ENCODE results near the gene TSHZ2. TPM values are rescaled to one million over a fixed set of nuclear protein-coding genes. Genes with fewer than 3 reads are reported as not detected.
A peak's percentile ranks its signal among the peaks of the same experiment; 100 is the strongest.

The TSHZ2 gene
- total RNA-seq, 2 experiments from 2014 or later, result 0.38 to 0.54 TPM

DNA sequence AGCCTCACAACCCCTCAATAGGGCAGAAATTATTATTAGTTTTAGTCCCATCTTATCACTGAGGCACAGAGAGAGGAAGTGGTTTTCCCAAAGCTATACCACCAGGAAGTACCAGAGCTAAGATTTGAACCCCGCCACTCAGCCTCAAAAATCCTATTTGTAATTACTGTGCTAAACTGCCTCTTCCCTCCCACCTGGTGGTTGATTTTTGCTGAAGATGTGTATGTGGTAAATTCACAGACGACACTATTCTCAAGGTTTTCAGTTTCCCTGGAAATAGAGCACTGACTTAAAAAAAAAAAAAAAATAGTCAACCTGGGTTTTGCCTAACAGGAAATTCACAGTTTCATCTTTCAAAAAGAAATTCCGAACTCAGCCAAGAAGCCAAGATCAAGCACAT lies 57.9 kb downstream of the TSHZ2 start:
- Mint-ChIP-seq H3K27ac (no peak overlapping the region), H3K4me1 (ENCODE audit: low read depth) (peaks cover 14% of the 10 kb centered on the region), H3K4me3 (no peak overlapping the region), H3K36me3 (ENCODE audit: low read depth) (no peaks in the 10 kb centered on the region), H3K9me3 (no peaks in the 10 kb centered on the region), H3K27me3 (peaks cover 7% of the 10 kb centered on the region)
- ChIA-PET CTCF (no interaction called here), POLR2A (no interaction called here)
- DNase-seq, result no peak
- intact Hi-C loops (cut with micrococcal nuclease), result no loop called here
- no peak for TF ChIP-seq CTCF (IDR thresholded peaks at IDR 0.05)
- no peak for ATAC-seq

- DNase-seq (no peak), ATAC-seq (no peak)
- no peak for TF ChIP-seq CTCF (IDR thresholded peaks at IDR 0.05)
- Mint-ChIP-seq H3K36me3 (ENCODE audit: low read depth) (no peaks in the 10 kb centered on the region), H3K4me1 (ENCODE audit: low read depth) (peaks cover 16% of the 10 kb centered on the region), H3K27ac (no peak overlapping the region), H3K9me3 (no peaks in the 10 kb centered on the region), H3K27me3 (peaks cover 7% of the 10 kb centered on the region), H3K4me3 (no peak overlapping the region)
- intact Hi-C loops (cut with micrococcal nuclease), result no loop called here
- POLR2A ChIA-PET, result no interaction called here
- CTCF ChIA-PET, result no interaction called here
Measured at GRCh38 chr20:53032046-53032445, 59.9 kb downstream of the TSHZ2 start.

DNA sequence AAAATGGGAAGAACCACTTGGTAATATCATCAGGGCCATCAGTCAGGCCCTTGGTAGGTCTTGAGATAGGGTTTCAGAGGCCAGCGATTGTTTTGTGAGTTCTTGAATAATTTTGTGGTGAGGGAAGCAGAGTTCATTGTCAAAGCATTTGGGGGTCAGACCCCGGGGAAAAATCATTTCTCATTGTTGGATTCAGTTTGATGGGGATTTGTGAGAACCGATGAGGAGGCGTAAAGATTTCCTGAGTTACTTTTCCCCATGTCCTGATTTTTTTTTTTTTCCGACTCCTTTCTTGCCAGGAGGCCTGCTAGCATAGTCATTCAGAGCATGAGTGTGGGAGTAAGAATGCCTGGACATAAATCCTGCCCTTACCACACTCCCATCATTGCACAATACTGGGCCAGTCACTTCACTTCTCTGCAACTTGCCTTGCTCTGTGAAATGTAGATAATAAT lies 60.3 kb downstream of the TSHZ2 start:
- H3K9me3 Mint-ChIP-seq, result no peaks in the 10 kb centered on the region
- no peaks in the 10 kb centered on the region for H3K36me3 Mint-ChIP-seq (ENCODE audit: low read depth)
- H3K27me3 Mint-ChIP-seq, result peaks cover 5% of the 10 kb centered on the region
- no peak overlapping the region for H3K4me3 Mint-ChIP-seq
- H3K27ac Mint-ChIP-seq, result no peak overlapping the region
- H3K4me1 Mint-ChIP-seq (ENCODE audit: low read depth), result peaks cover 16% of the 10 kb centered on the region
- no peak for ATAC-seq
- ChIA-PET POLR2A (no interaction called here), CTCF (no interaction called here)
- TF ChIP-seq CTCF (IDR thresholded peaks at IDR 0.05), result no peak
- DNase-seq, result no peak
- intact Hi-C loops (cut with micrococcal nuclease), result no loop called here

DNA sequence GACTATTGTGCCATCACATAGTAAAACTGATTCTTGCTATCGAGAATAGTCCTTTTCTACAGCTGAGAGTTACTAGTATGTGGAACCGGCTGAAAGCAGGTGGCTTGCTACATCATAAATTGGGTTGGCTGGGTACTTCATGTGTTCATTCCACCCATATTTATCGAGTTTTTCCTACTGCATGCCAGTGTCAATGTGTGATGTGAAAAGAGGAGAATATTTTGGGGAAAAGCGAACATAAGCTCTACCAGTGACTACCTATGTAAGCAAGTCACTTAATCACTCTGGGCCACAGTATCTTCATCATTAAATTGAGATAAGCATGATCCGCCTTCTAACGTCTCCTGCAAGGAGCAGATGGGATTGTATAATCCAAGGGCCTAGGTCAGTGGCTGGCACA lies 61.0 kb downstream of the TSHZ2 start:
- H3K36me3 Mint-ChIP-seq (ENCODE audit: low read depth), result no peaks in the 10 kb centered on the region
- intact Hi-C loops (cut with micrococcal nuclease), result no loop called here
- ChIA-PET POLR2A (no interaction called here), CTCF (no interaction called here)
- H3K27me3 Mint-ChIP-seq, result peaks cover 4% of the 10 kb centered on the region
- H3K4me1 Mint-ChIP-seq (ENCODE audit: low read depth), result peaks cover 16% of the 10 kb centered on the region
- H3K27ac Mint-ChIP-seq, result no peak overlapping the region
- no peak for TF ChIP-seq CTCF (IDR thresholded peaks at IDR 0.05)
- ATAC-seq (no peak), DNase-seq (no peak)
- no peak overlapping the region for H3K4me3 Mint-ChIP-seq
- H3K9me3 Mint-ChIP-seq, result no peaks in the 10 kb centered on the region

DNA sequence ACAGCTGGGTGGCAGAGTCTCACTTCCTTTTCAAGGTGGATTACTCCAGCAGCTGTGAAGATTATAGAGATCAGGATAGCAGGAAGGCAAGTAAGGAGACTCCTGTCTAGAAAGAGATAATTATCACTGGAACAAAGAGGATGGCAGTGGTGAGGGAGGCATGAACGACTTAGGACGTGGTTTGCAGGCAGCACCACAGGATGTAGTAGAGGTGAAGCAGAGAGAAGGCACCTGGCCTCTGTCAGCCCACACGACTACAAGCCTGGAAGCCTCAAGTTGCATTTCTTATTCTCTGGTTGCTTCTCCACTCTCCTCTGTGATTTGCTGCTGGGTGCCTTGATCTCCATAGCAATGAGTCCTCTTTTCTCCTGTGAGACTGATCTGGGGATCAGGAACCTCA lies 62.7 kb downstream of the TSHZ2 start:
- Mint-ChIP-seq H3K4me3 (no peak overlapping the region), H3K27ac (no peak overlapping the region), H3K4me1 (ENCODE audit: low read depth) (peaks cover 10% of the 10 kb centered on the region), H3K27me3 (peaks cover 1% of the 10 kb centered on the region), H3K36me3 (ENCODE audit: low read depth) (no peaks in the 10 kb centered on the region), H3K9me3 (no peaks in the 10 kb centered on the region)
- ChIA-PET CTCF (no interaction called here), POLR2A (interaction anchor here (1.1 kb wide), 1 partner anchor 16 kb away, joined by 3 read pairs; no protein-coding TSS in a partner anchor)
- DNase-seq, result peak; percentile 5
- TF ChIP-seq CTCF (IDR thresholded peaks at IDR 0.05), result no peak
- intact Hi-C loops (cut with micrococcal nuclease), result no loop called here
- ATAC-seq, result no peak
